Right kidney (tissue), 1 donor: ENCODE measurements around the gene CRHR1.

ENCODE experiments used
- DNase-seq: peaks from one replicate; pipeline ENCODE4 v3.0.0-alpha.2; 2016

CRHR1 gene

GRCh38 chr17:45867702-45868101 lies 83.6 kb downstream of the CRHR1 start:
- no peak for DNase-seq

- no peak for DNase-seq
These were observed 84.2 kb downstream of the CRHR1 start for GRCh38 chr17:45868276-45868675.

DNA sequence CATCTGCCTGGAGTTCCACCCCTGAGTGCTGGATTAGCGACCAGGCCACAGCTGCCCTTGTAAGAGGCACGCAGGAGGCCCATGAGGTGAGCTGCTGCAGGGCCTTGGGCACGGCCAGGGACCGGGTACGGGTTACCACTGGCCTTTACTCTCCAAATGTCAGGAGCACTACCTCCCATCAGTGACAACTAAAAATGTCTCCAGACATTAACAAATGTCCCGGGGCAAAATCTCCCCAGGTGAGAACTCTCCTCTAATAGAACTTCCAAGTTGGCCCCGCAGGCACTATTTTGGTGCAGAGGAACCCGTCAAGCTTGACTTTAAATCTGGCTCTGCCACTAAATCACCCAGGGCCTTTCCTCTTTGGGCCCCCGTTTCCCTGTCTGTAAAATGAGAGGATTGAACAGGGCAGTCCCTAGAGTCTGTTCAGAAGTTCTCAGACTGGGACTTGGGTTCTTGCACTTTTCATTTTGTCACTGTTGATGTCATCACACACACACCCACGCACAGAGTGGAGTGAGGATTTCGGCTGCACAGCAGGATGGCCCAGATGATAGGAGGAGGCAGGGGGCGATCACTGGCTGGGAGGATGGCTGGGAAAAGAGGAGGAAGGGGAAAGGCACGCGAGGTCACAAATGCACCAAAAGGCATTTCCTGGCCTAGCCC lies 85.7 kb downstream of the CRHR1 start:
- DNase-seq, result no peak

- no peak for DNase-seq
These were observed 86.3 kb downstream of the CRHR1 start for GRCh38 chr17:45870342-45870974.

- no peak for DNase-seq
These were observed 87.6 kb downstream of the CRHR1 start for GRCh38 chr17:45871718-45872117.

- no peak for DNase-seq
These were observed 89.6 kb downstream of the CRHR1 start for GRCh38 chr17:45873728-45874127.

GRCh38 chr17:45874151-45874550 lies 90.0 kb downstream of the CRHR1 start:
- DNase-seq, result no peak

- no peak for DNase-seq
These were observed 92.4 kb downstream of the CRHR1 start for GRCh38 chr17:45876539-45876938.

DNA sequence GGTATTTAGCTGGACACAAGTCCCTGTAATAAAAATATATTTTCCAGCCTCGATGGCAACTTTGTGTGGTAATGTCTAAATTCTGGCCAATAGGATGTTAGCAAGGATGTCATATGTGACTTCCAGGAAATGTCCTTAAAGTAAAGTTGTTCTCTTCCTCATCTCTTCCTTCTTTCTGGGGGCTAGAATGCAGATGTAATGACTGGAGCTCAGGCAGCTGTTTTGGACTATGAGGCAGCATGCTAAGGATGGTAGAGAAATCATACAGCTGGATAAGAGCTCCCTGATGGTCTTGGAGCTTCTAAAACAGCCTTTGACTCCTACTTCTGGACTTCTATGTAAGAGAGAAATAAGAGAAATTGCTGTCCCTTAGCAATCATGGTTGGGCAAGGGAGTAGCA lies 93.3 kb downstream of the CRHR1 start:
- DNase-seq, result no peak

- no peak for DNase-seq
These were observed 98.9 kb downstream of the CRHR1 start for GRCh38 chr17:45883063-45883462.
